ENCODE measurements around the gene ZDHHC11. TPM values are rescaled to one million over a fixed set of nuclear protein-coding genes. Genes with fewer than 3 reads are reported as not detected.
A peak's percentile ranks its signal among the peaks of the same experiment; 100 is the strongest.
"Not testable (repeated sequence)": the region's sequence is repeated elsewhere in the genome, so short reads cannot be mapped to it uniquely, and the experiment has no call there.

ZDHHC11 gene
- total RNA-seq, 8 experiments from 2014 or later: 2.0 to 11.9 (median 6.8) TPM

- WGBS, 10 experiments: 39 to 100% (median 75%) methylated on average over 1 to 5 of the region's 22 CpGs; no CpG with 5 or more reads in 5 of the 10 experiments
Observed at GRCh38 chr5:861442-862366, 10.9 kb upstream of the ZDHHC11 start.

GRCh38 chr5:860506-861150 lies 9.8 kb upstream of the ZDHHC11 start:
- H3K4me3 ChIP-seq: no peak overlapping the region
- H3K4me1 ChIP-seq (replicated peaks in 1 of 2): no peaks in the 10 kb centered on the region
- no peak overlapping the region for H3K27ac ChIP-seq
- ATAC-seq (replicated peaks in 6 of 8): peak in 2 of 8 experiments; percentile 14 to 15
- 50 to 100% (median 98%) methylated on average over 1 to 10 of the region's 15 CpGs; no CpG with 5 or more reads in 3 of the 10 experiments for WGBS, 10 experiments
- in situ Hi-C loops (cut with MboI; ENCODE audit: low pct_unique_long_range_greater_than_20kb in 2 of 9, low sequenced_read_pairs in 9 of 9, unreplicated experiment in 9 of 9): no loop called here

More at GRCh38 chr5:861442-862366, 10.9 kb upstream of the ZDHHC11 start:
- ATAC-seq (replicated peaks in 6 of 8): peak in 2 of 8 experiments; percentile 34 to 42
- H3K4me3 ChIP-seq: no peak overlapping the region
- in situ Hi-C loops (cut with MboI; ENCODE audit: low pct_unique_long_range_greater_than_20kb in 2 of 9, low sequenced_read_pairs in 9 of 9, unreplicated experiment in 9 of 9): no loop called here
- H3K4me1 ChIP-seq (replicated peaks in 1 of 2): no peaks in the 10 kb centered on the region
- H3K27ac ChIP-seq: no peak overlapping the region

GRCh38 chr5:859798-860296 lies 9.1 kb upstream of the ZDHHC11 start:
- Histone ChIP-seq H3K4me1 (replicated peaks in 1 of 2) (no peaks in the 10 kb centered on the region), H3K27ac (no peak overlapping the region), H3K4me3 (no peak overlapping the region)
- in situ Hi-C loops (cut with MboI; ENCODE audit: low pct_unique_long_range_greater_than_20kb in 2 of 9, low sequenced_read_pairs in 9 of 9, unreplicated experiment in 9 of 9): no loop called here
- no peak for ATAC-seq (replicated peaks in 6 of 8)
- WGBS, 10 experiments: 33 to 96% (median 89%) methylated on average over 1 to 9 of the region's 16 CpGs; no CpG with 5 or more reads in 7 of the 10 experiments

GRCh38 chr5:859391-859790 lies 8.6 kb upstream of the ZDHHC11 start:
- in situ Hi-C loops (cut with MboI; ENCODE audit: low pct_unique_long_range_greater_than_20kb in 2 of 9, low sequenced_read_pairs in 9 of 9, unreplicated experiment in 9 of 9): no loop called here
- peak in 1 of 8 experiments; percentile 5 for ATAC-seq (replicated peaks in 6 of 8)
- H3K27ac ChIP-seq: no peak overlapping the region
- H3K4me1 ChIP-seq (replicated peaks in 1 of 2): no peaks in the 10 kb centered on the region
- no peak overlapping the region for H3K4me3 ChIP-seq
- WGBS, 10 experiments: 79 to 100% (median 92%) methylated on average over 3 to 10 of the region's 16 CpGs; no CpG with 5 or more reads in 4 of the 10 experiments

GRCh38 chr5:858726-859125 lies 7.9 kb upstream of the ZDHHC11 start:
- Histone ChIP-seq H3K4me3 (no peak overlapping the region), H3K27ac (no peak overlapping the region), H3K4me1 (replicated peaks in 1 of 2) (no peaks in the 10 kb centered on the region)
- peak in 1 of 8 experiments; percentile 13 for ATAC-seq (replicated peaks in 6 of 8)
- 61 to 100% (median 88%) methylated on average over 1 to 5 of the region's 11 CpGs; no CpG with 5 or more reads in 4 of the 10 experiments for WGBS, 10 experiments
- in situ Hi-C loops (cut with MboI; ENCODE audit: low pct_unique_long_range_greater_than_20kb in 2 of 9, low sequenced_read_pairs in 9 of 9, unreplicated experiment in 9 of 9): no loop called here

- Histone ChIP-seq H3K4me3 (no peak overlapping the region), H3K4me1 (replicated peaks in 1 of 2) (no peaks in the 10 kb centered on the region), H3K27ac (no peak overlapping the region)
- in situ Hi-C loops (cut with MboI; ENCODE audit: low pct_unique_long_range_greater_than_20kb in 2 of 9, low sequenced_read_pairs in 9 of 9, unreplicated experiment in 9 of 9): no loop called here
- WGBS, 10 experiments: 54 to 100% (median 95%) methylated on average over 1 to 5 of the region's 16 CpGs; no CpG with 5 or more reads in 2 of the 10 experiments
- ATAC-seq (replicated peaks in 6 of 8): peak in 1 of 8 experiments; percentile 13
Observed at GRCh38 chr5:856531-857425, 6.0 kb upstream of the ZDHHC11 start.

- Histone ChIP-seq H3K4me1 (replicated peaks in 1 of 2) (peaks cover 6% of the 10 kb centered on the region in 2 donors), H3K27ac (no peak overlapping the region), H3K4me3 (no peak overlapping the region)
- in situ Hi-C loops (cut with MboI; ENCODE audit: low pct_unique_long_range_greater_than_20kb in 2 of 9, low sequenced_read_pairs in 9 of 9, unreplicated experiment in 9 of 9): no loop called here
- 49 to 100% (median 80%) methylated on average over 2 to 13 of the region's 21 CpGs; no CpG with 5 or more reads in 2 of the 10 experiments for WGBS, 10 experiments
- peak in 1 of 8 experiments; percentile 26 for ATAC-seq (replicated peaks in 6 of 8)
Observed at GRCh38 chr5:855771-856530, 5.2 kb upstream of the ZDHHC11 start.

GRCh38 chr5:854966-855743 lies 4.4 kb upstream of the ZDHHC11 start:
- Histone ChIP-seq H3K27ac (no peak overlapping the region), H3K4me3 (no peak overlapping the region), H3K4me1 (replicated peaks in 1 of 2) (peaks cover 14% of the 10 kb centered on the region in 2 donors)
- 45 to 89% (median 62%) methylated on average over 1 to 12 of the region's 32 CpGs; no CpG with 5 or more reads in 3 of the 10 experiments for WGBS, 10 experiments
- ATAC-seq (replicated peaks in 6 of 8): no peak
- in situ Hi-C loops (cut with MboI; ENCODE audit: low pct_unique_long_range_greater_than_20kb in 2 of 9, low sequenced_read_pairs in 9 of 9, unreplicated experiment in 9 of 9): no loop called here

- Histone ChIP-seq H3K4me1 (replicated peaks in 1 of 2) (peaks cover 19 to 23% of the 10 kb centered on the region in 2 donors), H3K27ac (no peak overlapping the region), H3K4me3 (no peak overlapping the region)
- no peak for ATAC-seq (replicated peaks in 6 of 8)
- WGBS, 10 experiments: 20 to 100% (median 90%) methylated on average over 1 to 10 of the region's 13 CpGs; no CpG with 5 or more reads in 4 of the 10 experiments
- in situ Hi-C loops (cut with MboI; ENCODE audit: low pct_unique_long_range_greater_than_20kb in 2 of 9, low sequenced_read_pairs in 9 of 9, unreplicated experiment in 9 of 9): no loop called here
Observed at GRCh38 chr5:854217-854616, 3.4 kb upstream of the ZDHHC11 start.

GRCh38 chr5:853416-854090 lies 2.8 kb upstream of the ZDHHC11 start:
- H3K4me3 ChIP-seq; ATAC-seq (replicated peaks in 6 of 8); in situ Hi-C loops (cut with MboI; ENCODE audit: low pct_unique_long_range_greater_than_20kb in 2 of 9, low sequenced_read_pairs in 9 of 9, unreplicated experiment in 9 of 9); H3K27ac ChIP-seq: not testable (repeated sequence)
- WGBS, 10 experiments: 53 to 80% (median 59%) methylated on average over 2 to 5 of the region's 18 CpGs; no CpG with 5 or more reads in 7 of the 10 experiments
- H3K4me1 ChIP-seq (replicated peaks in 1 of 2): peaks cover 19 to 23% of the 10 kb centered on the region in 2 donors
